KMS-11 (cell line): ENCODE data around the gene DIP2C.

Experiments used
- H2AFZ ChIP-seq: fragments of 200-600 bp; sonication (generic); 2 replicates; pipeline ENCODE4 v1.6.1; 2016; ENCODE audit warnings: antibody characterized with exemption, mixed run types, low read depth
- H3K27ac ChIP-seq: fragments of 200-600 bp; sonication (generic); 2 replicates; pipeline ENCODE4 v1.6.1; 2016; ENCODE audit warnings: mild to moderate bottlenecking, mixed run types
- H3K27me3 ChIP-seq: fragments of 200-600 bp; sonication (generic); 2 replicates; pipeline ENCODE4 v1.6.1; 2017; ENCODE audit warnings: mild to moderate bottlenecking, low read depth, mixed run types, moderate library complexity; ENCODE audit not compliant: insufficient read depth
- H3K36me3 ChIP-seq: fragments of 200-600 bp; sonication (generic); 2 replicates; pipeline ENCODE4 v1.6.1; 2017; ENCODE audit warnings: mild to moderate bottlenecking, mixed run types; ENCODE audit not compliant: insufficient read depth
- H3K4me1 ChIP-seq: fragments of 200-600 bp; sonication (generic); 2 replicates; pipeline ENCODE4 v1.6.1; 2016; ENCODE audit warnings: mild to moderate bottlenecking, low read depth, mixed run types; ENCODE audit not compliant: poor library complexity, severe bottlenecking
- H3K4me2 ChIP-seq: fragments of 200-600 bp; sonication (generic); 2 replicates; pipeline ENCODE4 v1.7.0; 2016; ENCODE audit warnings: mild to moderate bottlenecking, mixed run types
- H3K4me3 ChIP-seq: fragments of 200-600 bp; sonication (generic); IDR thresholded peaks from 2 replicates; pipeline ENCODE4 v1.6.1; 2017; ENCODE audit warnings: low read depth, low read length, mixed read lengths; ENCODE audit not compliant: insufficient read depth
- H3K79me2 ChIP-seq: fragments of 200-600 bp; sonication (generic); 2 replicates; pipeline ENCODE4 v1.6.1; 2016; ENCODE audit warnings: low read depth, mixed run types; ENCODE audit not compliant: insufficient read depth
- H3K9ac ChIP-seq: fragments of 200-600 bp; sonication (generic); 2 replicates; pipeline ENCODE4 v1.6.1; 2016; ENCODE audit warnings: mild to moderate bottlenecking, mixed run types
- H4K20me1 ChIP-seq: fragments of 200-600 bp; sonication (generic); 2 replicates; pipeline ENCODE4 v1.6.1; 2016; ENCODE audit warnings: mild to moderate bottlenecking, mixed run types; ENCODE audit not compliant: insufficient read depth
- TF ChIP-seq, protein P1 (sequence below): fragments of 200-600 bp; sonication (generic); conservative IDR thresholded peaks from 2 replicates; pipeline ENCODE4 v1.6.1; 2017; ENCODE audit warnings: low read depth, mild to moderate bottlenecking, antibody characterized with exemption, low read length, moderate library complexity, mixed read lengths

DIP2C gene

DNA sequence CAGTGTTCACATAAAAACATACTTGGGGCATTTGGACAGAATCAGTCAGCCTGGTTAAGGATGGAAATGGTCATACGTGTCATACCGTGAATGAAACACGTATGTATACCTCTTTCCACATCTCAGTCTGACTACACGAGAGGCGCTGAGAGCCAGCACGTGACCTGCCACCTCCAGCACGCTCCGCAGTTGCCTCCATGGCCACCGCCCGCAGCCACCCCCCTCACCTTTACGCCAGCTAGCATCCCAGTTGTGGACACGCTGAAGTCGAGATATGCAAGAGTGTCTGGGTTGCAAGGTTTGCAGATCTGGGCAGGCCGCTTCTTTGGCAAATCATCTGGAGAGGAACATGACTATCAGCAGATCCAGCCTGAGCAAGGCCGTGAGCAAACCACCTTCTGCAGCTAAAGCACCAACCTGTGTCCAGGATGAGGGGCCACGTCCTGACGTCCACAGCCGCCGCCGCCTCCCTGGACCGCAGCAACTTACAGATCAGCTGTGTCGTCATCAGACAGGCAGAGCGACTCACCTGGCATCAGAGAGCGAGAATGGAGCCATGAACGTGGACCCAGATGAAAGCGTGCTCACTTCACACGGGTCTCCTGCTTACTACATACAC lies 344.8 kb downstream of the DIP2C start:
- Histone ChIP-seq H3K79me2 (no peaks in the 10 kb centered on the region), H3K4me1 (no peaks in the 10 kb centered on the region), H2AFZ (no peak overlapping the region), H3K27me3 (no peaks in the 10 kb centered on the region), H3K27ac (no peak overlapping the region), H3K4me3 (no peak overlapping the region), H4K20me1 (no peaks in the 10 kb centered on the region), H3K9ac (no peak overlapping the region), H3K4me2 (no peak overlapping the region), H3K36me3 (0 out of 2 replicates have a peak, but pooled peaks cover under 1% of the 10 kb centered on the region)
- TF ChIP-seq, protein P1, sequence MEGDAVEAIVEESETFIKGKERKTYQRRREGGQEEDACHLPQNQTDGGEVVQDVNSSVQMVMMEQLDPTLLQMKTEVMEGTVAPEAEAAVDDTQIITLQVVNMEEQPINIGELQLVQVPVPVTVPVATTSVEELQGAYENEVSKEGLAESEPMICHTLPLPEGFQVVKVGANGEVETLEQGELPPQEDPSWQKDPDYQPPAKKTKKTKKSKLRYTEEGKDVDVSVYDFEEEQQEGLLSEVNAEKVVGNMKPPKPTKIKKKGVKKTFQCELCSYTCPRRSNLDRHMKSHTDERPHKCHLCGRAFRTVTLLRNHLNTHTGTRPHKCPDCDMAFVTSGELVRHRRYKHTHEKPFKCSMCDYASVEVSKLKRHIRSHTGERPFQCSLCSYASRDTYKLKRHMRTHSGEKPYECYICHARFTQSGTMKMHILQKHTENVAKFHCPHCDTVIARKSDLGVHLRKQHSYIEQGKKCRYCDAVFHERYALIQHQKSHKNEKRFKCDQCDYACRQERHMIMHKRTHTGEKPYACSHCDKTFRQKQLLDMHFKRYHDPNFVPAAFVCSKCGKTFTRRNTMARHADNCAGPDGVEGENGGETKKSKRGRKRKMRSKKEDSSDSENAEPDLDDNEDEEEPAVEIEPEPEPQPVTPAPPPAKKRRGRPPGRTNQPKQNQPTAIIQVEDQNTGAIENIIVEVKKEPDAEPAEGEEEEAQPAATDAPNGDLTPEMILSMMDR = no peak

DNA sequence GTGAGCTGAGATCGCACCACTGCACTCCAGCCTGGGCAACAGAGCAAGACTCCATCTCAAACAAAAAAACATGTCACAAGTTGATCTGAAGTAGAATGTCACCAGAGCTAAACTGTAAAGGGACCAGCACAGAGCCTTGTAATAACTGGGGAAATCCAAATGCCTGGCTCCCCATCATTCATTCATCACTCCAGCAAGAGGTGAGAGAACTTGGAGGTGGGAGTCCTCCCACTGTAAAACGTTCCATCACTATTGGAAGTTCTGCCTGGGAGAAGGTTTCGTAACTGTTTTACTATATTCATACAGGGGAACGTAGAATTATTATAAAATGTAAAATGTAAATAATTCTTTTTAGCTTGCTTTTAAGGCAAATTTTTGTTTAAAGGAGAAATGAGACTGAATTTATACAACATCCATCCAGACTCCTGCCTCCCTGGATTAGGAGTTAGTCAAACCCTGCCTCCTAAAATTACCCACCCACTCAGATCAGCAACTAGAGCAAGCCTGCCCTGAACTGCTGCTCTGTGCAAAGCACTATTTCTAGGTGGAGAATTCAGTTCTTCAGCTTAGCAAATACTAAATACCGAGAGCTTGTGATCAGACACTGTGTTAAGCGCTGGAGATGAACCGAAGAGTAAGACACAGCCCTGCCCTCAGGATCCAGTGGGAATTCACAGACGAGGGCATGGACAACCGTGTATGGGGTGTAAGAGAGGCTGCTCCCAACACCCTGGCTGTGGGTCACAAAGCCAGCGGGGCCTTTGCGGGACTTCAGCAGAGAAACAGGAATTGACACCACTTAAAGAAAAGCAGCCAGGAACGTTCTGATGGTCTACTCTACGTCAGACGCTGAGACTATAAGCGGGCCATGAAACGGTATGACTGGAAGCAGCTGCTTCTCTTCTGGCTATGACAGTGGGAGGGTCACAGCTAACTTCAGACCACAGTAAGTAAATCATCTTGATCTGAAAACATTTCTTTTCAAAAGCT lies 345.9 kb downstream of the DIP2C start:
- Histone ChIP-seq H3K4me1 (no peaks in the 10 kb centered on the region), H3K36me3 (0 out of 2 replicates have a peak, but pooled peaks cover 7% of the 10 kb centered on the region), H3K4me2 (no peak overlapping the region), H3K27me3 (no peaks in the 10 kb centered on the region), H3K27ac (no peak overlapping the region), H3K9ac (no peak overlapping the region), H3K4me3 (no peak overlapping the region), H4K20me1 (no peaks in the 10 kb centered on the region), H2AFZ (no peak overlapping the region), H3K79me2 (no peaks in the 10 kb centered on the region)
- TF ChIP-seq, protein P1 = no peak

DNA sequence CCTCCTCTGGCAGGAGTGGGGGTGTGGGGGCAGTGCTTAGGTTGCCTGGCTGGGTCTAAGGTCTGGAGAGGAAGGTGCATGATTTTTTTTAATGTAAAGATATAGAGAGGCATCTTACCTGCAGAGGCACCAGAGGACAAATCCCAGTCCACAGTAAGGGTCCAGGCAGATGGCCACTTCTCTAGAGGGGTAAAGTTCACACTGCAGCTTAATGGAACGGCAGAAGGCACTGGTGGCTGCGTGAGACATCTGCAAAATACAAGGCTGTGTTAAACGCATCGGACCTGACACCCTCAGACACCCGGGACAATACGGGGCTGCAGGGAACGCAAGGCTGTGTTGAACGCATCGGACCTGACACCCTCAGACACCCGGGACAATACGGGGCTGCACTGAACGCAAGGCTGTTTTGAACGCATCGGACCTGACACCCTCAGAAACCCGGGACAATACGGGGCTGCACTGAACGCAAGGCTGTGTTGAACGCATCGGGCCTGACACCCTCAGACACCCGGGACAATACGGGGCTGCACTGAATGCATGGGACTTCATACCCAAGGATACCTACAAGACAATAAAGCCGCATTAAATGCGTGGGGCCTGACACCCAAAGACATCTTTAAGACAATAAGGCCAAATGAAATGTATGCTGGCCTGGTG lies 348.3 kb downstream of the DIP2C start:
- no peak overlapping the region for H3K4me2 ChIP-seq
- no peaks in the 10 kb centered on the region for H3K27me3 ChIP-seq
- 0 out of 2 replicates have a peak, but pooled peaks cover 12% of the 10 kb centered on the region for H3K36me3 ChIP-seq
- H3K27ac ChIP-seq = no peak overlapping the region
- no peaks in the 10 kb centered on the region for H3K4me1 ChIP-seq
- no peaks in the 10 kb centered on the region for H3K79me2 ChIP-seq
- H3K4me3 ChIP-seq = no peak overlapping the region
- no peaks in the 10 kb centered on the region for H4K20me1 ChIP-seq
- no peak overlapping the region for H2AFZ ChIP-seq
- TF ChIP-seq, protein P1 = no peak
- H3K9ac ChIP-seq = no peak overlapping the region

DNA sequence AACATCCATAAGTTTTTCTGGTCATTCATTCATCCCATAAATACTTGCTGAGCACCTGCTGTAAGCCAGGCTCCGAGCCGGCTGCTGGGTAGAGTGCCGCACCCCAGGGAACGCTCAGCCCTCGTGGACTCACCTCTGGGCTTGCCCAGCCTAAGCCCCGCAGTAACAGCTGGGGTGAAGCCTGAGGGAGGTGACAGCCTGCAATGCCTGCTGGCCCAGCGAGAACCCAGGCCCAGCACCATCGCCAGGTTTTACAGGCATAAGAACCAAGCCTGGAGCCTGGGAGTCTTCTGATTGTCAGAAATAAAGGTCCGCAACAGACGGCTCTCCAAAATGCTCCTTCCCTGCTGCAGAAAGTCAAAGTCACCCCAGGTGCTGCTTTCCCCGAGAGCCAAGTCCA lies 348.8 kb downstream of the DIP2C start:
- no peak overlapping the region for H3K4me2 ChIP-seq
- no peak overlapping the region for H3K4me3 ChIP-seq
- no peaks in the 10 kb centered on the region for H3K79me2 ChIP-seq
- H4K20me1 ChIP-seq = no peaks in the 10 kb centered on the region
- no peaks in the 10 kb centered on the region for H3K4me1 ChIP-seq
- H3K36me3 ChIP-seq = 0 out of 2 replicates have a peak, but pooled peaks cover 12% of the 10 kb centered on the region
- TF ChIP-seq, protein P1 = no peak
- no peaks in the 10 kb centered on the region for H3K27me3 ChIP-seq
- H2AFZ ChIP-seq = no peak overlapping the region
- H3K9ac ChIP-seq = no peak overlapping the region
- no peak overlapping the region for H3K27ac ChIP-seq
